Coronary artery (tissue), 2 donors: Measurements from ENCODE around the gene PACS1.
A peak's percentile ranks its signal among the peaks of the same experiment; 100 is the strongest.

Source experiments
- DNase-seq: peaks from one replicate; pipeline ENCODE4 v3.0.0-alpha.2; 2017; ENCODE audit warnings: low spot score
- H3K27ac ChIP-seq, 2 donors: fragments of 200-600 bp; sonication (generic); one replicate each; pipeline ENCODE4 v1.5.1; 2016 to 2019
- H3K4me3 ChIP-seq: fragments of 200-600 bp; sonication (generic); 2 replicates; pipeline ENCODE4 v1.5.1; 2016; ENCODE audit warnings: mild to moderate bottlenecking, moderate library complexity
- CTCF ChIP-seq: fragments of 200-600 bp; sonication (generic); IDR thresholded peaks from one replicate; pipeline ENCODE4 v1.5.1; 2019; ENCODE audit warnings: antibody characterized with exemption

PACS1 gene

GRCh38 chr11:66044757-66045156 is 25.3 kb upstream of the PACS1 start:
- no peak for TF ChIP-seq CTCF
- Histone ChIP-seq H3K4me3 (peak overlapping the region; percentile 6), H3K27ac (no peak overlapping the region)

GRCh38 chr11:66045177-66045639 is 24.9 kb upstream of the PACS1 start:
- DNase-seq = no peak
- Histone ChIP-seq H3K4me3 (peak overlapping the region; percentile 6), H3K27ac (no peak overlapping the region)
- peak; percentile 91 for TF ChIP-seq CTCF

More at GRCh38 chr11:66044757-66045156, 25.3 kb upstream of the PACS1 start:
- no peak for DNase-seq

GRCh38 chr11:66046901-66047300 is 23.2 kb upstream of the PACS1 start:
- H3K4me3 ChIP-seq = no peak overlapping the region
- DNase-seq = no peak
- no peak overlapping the region for H3K27ac ChIP-seq
- no peak for TF ChIP-seq CTCF

- Histone ChIP-seq H3K4me3 (no peak overlapping the region), H3K27ac (no peak overlapping the region)
- DNase-seq = no peak
- TF ChIP-seq CTCF = no peak
These were observed 22.3 kb upstream of the PACS1 start for GRCh38 chr11:66047541-66048365.

GRCh38 chr11:66048547-66049323 is 21.3 kb upstream of the PACS1 start, which contains the start of gene GAL3ST3:
Gene GAL3ST3, minus strand, starts transcription at chr11:66049161. Its CDS starts 3,746 bp downstream, at chr11:66045415.
- Histone ChIP-seq H3K4me3 (peak within 1 kb of the TSS; percentile 37), H3K27ac (no peak within 1 kb of the TSS)
- no peak for TF ChIP-seq CTCF
- DNase-seq = no peak

GRCh38 chr11:66050581-66051231 is 19.4 kb upstream of the PACS1 start:
- no peak for TF ChIP-seq CTCF
- DNase-seq = no peak
- H3K27ac ChIP-seq = no peak overlapping the region
- peak overlapping the region; percentile 99 for H3K4me3 ChIP-seq
